ENCODE results near the gene JADE3.
"Not testable (repeated sequence)": the region's sequence is repeated elsewhere in the genome, so short reads cannot be mapped to it uniquely, and the experiment has no call there.

The JADE3 gene

DNA sequence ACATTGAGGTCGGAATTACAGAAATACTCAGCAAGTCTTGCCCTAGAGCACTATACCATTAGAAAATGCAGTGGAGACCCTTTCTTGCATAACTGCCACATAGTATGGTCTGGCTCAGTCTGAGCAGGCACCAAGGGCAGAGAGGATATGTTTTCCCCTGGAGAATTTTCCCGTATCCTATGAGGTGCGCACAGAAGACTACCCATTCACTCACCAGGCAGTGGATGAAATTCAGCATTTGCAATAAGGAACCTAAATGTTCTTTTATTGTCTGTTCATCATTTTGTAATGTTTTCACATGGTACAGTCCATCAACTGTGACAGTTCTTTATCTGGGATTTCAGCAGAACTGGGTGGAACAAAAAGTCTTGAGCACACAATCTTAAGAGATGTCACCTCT is 15.5 kb downstream of the JADE3 start:
- no peaks in the 10 kb centered on the region for H3K9me3 ChIP-seq (ENCODE audit: control insufficient read depth in 1 of 2, low read length in 2 of 2)
- H3K4me3 ChIP-seq (ENCODE audit: low read depth in 1 of 2, low read length in 2 of 2), result no peak overlapping the region
- H3K27me3 ChIP-seq (ENCODE audit: control insufficient read depth in 1 of 2, insufficient read depth in 2 of 2, low read length in 2 of 2), result no peaks in the 10 kb centered on the region
- no peaks in the 10 kb centered on the region for H3K4me1 ChIP-seq (ENCODE audit: control insufficient read depth in 1 of 2, insufficient read depth in 2 of 2, low read length in 2 of 2)
- no peak overlapping the region for H3K9ac ChIP-seq (ENCODE audit: low read depth in 1 of 2, low read length in 2 of 2)
- H3K36me3 ChIP-seq (ENCODE audit: control insufficient read depth in 1 of 2, insufficient read depth in 2 of 2, low read length in 2 of 2), result no peaks in the 10 kb centered on the region
- H3K27ac ChIP-seq (ENCODE audit: low read depth, low read length), result no peak overlapping the region

DNA sequence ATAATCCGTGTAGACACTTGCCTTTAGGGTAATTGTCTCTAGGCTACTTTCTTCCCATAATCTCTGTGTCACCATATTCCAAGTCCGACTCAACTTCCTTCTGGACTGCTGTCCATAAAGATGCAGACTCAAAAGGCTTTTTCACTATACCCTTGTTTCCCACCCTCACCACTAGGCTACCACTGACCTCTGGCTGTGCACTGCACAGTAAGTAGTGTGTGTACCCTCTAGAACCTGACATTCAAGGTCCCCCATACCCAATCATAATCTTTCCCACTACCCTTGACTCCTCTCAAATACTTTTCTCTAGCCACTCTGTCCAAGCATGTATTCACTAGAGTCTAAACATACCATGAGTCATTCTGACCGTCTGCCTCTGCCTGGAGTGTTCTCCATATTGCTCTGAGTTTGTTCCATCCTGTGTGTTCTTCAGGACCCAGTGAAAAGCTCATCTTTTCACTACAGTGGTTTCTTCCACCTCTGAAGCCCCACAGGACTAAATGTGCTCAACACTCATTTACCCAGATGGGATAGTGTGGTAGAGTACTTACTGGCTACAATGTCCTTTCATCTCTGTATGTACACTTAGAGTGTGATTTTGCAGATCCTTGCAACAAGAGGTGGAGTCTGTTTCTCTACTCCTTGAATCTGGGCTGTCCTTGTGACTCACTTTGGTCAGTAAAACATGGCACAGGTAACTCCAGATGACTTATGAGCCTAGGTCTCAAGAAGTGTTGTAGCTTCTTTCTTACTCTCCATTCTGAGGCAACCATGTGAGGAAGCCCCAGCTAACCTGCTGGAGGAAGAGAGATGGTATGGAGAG is 17.4 kb downstream of the JADE3 start:
- no peaks in the 10 kb centered on the region for H3K36me3 ChIP-seq (ENCODE audit: control insufficient read depth in 1 of 2, insufficient read depth in 2 of 2, low read length in 2 of 2)
- H3K4me1 ChIP-seq (ENCODE audit: control insufficient read depth in 1 of 2, insufficient read depth in 2 of 2, low read length in 2 of 2), result no peaks in the 10 kb centered on the region
- H3K27me3 ChIP-seq (ENCODE audit: control insufficient read depth in 1 of 2, insufficient read depth in 2 of 2, low read length in 2 of 2), result no peaks in the 10 kb centered on the region
- no peaks in the 10 kb centered on the region for H3K9me3 ChIP-seq (ENCODE audit: control insufficient read depth in 1 of 2, low read length in 2 of 2)
- H3K4me3 ChIP-seq (ENCODE audit: low read depth in 1 of 2, low read length in 2 of 2), result no peak overlapping the region
- no peak overlapping the region for H3K27ac ChIP-seq (ENCODE audit: low read depth, low read length)
- no peak overlapping the region for H3K9ac ChIP-seq (ENCODE audit: low read depth in 1 of 2, low read length in 2 of 2)

DNA sequence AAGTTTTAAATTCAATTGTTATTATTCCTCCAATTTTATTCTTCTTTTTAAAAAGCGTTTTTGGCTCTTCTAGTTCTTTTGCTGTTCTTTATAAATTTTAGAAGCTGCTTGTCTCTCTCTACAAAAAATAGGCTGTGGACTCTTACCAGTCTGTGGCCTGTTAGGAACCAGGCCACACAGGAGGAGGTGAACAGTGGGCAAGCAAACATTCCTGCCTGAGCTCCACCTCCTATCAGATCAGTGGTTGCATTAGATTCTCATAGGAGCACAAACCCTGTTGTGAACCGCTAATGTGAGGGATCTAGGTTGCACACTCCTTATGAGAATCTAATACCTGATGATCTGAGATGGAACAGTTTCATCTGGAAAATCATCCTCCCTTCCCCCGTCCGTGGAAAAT is 23.1 kb downstream of the JADE3 start:
- no peaks in the 10 kb centered on the region for H3K4me1 ChIP-seq (ENCODE audit: control insufficient read depth in 1 of 2, insufficient read depth in 2 of 2, low read length in 2 of 2)
- no peaks in the 10 kb centered on the region for H3K36me3 ChIP-seq (ENCODE audit: control insufficient read depth in 1 of 2, insufficient read depth in 2 of 2, low read length in 2 of 2)
- H3K27me3 ChIP-seq (ENCODE audit: control insufficient read depth in 1 of 2, insufficient read depth in 2 of 2, low read length in 2 of 2), result no peaks in the 10 kb centered on the region
- H3K4me3 ChIP-seq (ENCODE audit: low read depth in 1 of 2, low read length in 2 of 2), result no peak overlapping the region
- no peak overlapping the region for H3K9ac ChIP-seq (ENCODE audit: low read depth in 1 of 2, low read length in 2 of 2)
- no peaks in the 10 kb centered on the region for H3K9me3 ChIP-seq (ENCODE audit: control insufficient read depth in 1 of 2, low read length in 2 of 2)
- H3K27ac ChIP-seq (ENCODE audit: low read depth, low read length), result no peak overlapping the region

DNA sequence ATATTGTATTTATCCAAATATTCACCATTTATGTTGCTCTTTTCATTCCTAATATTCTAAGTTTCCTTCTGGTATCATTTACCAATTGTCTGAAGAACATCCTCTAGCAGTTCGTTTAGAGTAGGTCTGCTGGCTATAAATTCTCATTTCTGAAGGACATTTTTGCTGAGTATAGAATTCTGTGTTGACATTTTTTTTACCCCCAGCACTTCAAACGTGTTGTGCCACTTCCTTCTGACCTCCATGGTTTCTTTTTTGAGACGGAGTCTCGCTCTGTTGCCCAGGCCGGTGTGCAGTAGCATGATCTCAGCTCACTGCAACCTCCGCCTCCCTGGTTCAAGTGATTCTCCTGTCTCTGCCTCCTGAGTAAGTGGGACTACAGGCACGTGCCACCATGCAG is 26.4 kb downstream of the JADE3 start:
- H3K4me1 ChIP-seq (ENCODE audit: control insufficient read depth in 1 of 2, insufficient read depth in 2 of 2, low read length in 2 of 2), result no peaks in the 10 kb centered on the region
- H3K36me3 ChIP-seq (ENCODE audit: control insufficient read depth in 1 of 2, insufficient read depth in 2 of 2, low read length in 2 of 2), result no peaks in the 10 kb centered on the region
- H3K9ac ChIP-seq (ENCODE audit: low read depth in 1 of 2, low read length in 2 of 2), result no peak overlapping the region
- H3K27me3 ChIP-seq (ENCODE audit: control insufficient read depth in 1 of 2, insufficient read depth in 2 of 2, low read length in 2 of 2), result no peaks in the 10 kb centered on the region
- H3K4me3 ChIP-seq (ENCODE audit: low read depth in 1 of 2, low read length in 2 of 2), result no peak overlapping the region
- H3K27ac ChIP-seq (ENCODE audit: low read depth, low read length), result no peak overlapping the region
- no peaks in the 10 kb centered on the region for H3K9me3 ChIP-seq (ENCODE audit: control insufficient read depth in 1 of 2, low read length in 2 of 2)

DNA sequence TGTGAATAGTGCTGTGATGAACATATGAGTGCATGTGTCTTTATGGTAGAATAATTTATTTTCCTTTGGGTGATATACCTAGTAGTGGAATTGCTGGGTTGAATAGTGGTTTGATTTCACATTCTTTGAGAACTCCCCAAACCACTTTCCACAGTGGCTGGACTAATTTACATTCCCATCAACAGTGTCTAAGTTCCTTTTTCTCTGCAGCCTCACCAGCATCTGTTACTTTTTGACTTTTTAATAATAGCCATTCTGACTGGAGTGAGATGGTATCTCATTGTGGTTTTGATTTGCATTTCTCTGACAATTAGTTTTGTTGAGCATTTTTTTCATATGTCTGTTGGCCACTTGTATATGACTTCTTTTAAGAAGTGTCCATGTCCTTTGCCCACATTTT is 29.1 kb downstream of the JADE3 start:
- Histone ChIP-seq H3K36me3 (ENCODE audit: control insufficient read depth in 1 of 2, insufficient read depth in 2 of 2, low read length in 2 of 2) (no peaks in the 10 kb centered on the region), H3K9ac (ENCODE audit: low read depth in 1 of 2, low read length in 2 of 2) (no peak overlapping the region), H3K27ac (ENCODE audit: low read depth, low read length) (no peak overlapping the region), H3K27me3 (ENCODE audit: control insufficient read depth in 1 of 2, insufficient read depth in 2 of 2, low read length in 2 of 2) (no peaks in the 10 kb centered on the region), H3K4me1 (ENCODE audit: control insufficient read depth in 1 of 2, insufficient read depth in 2 of 2, low read length in 2 of 2) (no peaks in the 10 kb centered on the region), H3K9me3 (ENCODE audit: control insufficient read depth in 1 of 2, low read length in 2 of 2) (no peaks in the 10 kb centered on the region), H3K4me3 (ENCODE audit: low read depth in 1 of 2, low read length in 2 of 2) (no peak overlapping the region)

DNA sequence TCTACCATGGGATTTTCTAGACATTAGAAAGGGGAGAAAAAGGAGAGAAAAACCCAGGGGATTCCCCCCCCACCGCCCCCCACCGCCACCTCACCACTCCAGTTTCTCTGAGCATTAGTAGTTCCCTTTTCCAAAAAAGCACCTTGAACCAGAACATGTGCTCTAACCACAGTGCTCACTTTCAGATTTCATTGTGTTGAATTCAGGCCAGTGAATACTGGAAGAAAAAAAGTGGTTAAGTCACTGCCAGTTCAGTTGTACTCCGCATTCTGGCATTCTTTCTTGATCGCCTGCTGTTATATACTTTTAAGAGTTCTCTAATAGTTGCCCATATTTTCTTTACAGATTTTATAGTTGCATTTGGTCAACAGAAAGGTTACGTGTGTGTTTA is 40.9 kb downstream of the JADE3 start:
- Histone ChIP-seq H3K27me3 (ENCODE audit: control insufficient read depth in 1 of 2, insufficient read depth in 2 of 2, low read length in 2 of 2) (no peaks in the 10 kb centered on the region), H3K9ac (ENCODE audit: low read depth in 1 of 2, low read length in 2 of 2) (no peak overlapping the region), H3K4me3 (ENCODE audit: low read depth in 1 of 2, low read length in 2 of 2) (no peak overlapping the region), H3K9me3 (ENCODE audit: control insufficient read depth in 1 of 2, low read length in 2 of 2) (no peaks in the 10 kb centered on the region), H3K4me1 (ENCODE audit: control insufficient read depth in 1 of 2, insufficient read depth in 2 of 2, low read length in 2 of 2) (peaks cover 0 to 5% of the 10 kb centered on the region in 2 donors), H3K27ac (ENCODE audit: low read depth, low read length) (no peak overlapping the region), H3K36me3 (ENCODE audit: control insufficient read depth in 1 of 2, insufficient read depth in 2 of 2, low read length in 2 of 2) (no peaks in the 10 kb centered on the region)

DNA sequence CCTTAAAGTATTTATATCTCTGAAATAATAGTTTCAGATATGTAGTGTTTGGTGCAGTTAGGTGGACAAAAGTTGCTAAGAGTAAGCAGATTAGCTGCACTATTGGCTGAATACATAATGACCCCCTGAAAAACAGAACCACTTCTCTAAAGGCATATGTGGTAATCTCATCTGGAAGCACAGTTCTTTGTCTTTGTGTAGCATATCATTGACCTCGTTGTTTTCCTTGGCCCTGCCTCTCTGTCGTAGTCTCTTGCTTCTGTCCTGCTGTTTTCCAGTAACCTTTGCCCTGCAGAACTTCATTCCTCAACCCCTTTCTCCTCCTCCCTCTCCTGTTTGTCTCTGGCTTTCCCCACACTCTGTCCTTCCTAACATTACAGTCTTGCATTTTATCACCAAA is 41.4 kb downstream of the JADE3 start:
- Histone ChIP-seq H3K4me3 (ENCODE audit: low read depth in 1 of 2, low read length in 2 of 2) (no peak overlapping the region), H3K9me3 (ENCODE audit: control insufficient read depth in 1 of 2, low read length in 2 of 2) (no peaks in the 10 kb centered on the region), H3K27ac (ENCODE audit: low read depth, low read length) (no peak overlapping the region), H3K27me3 (ENCODE audit: control insufficient read depth in 1 of 2, insufficient read depth in 2 of 2, low read length in 2 of 2) (no peaks in the 10 kb centered on the region), H3K4me1 (ENCODE audit: control insufficient read depth in 1 of 2, insufficient read depth in 2 of 2, low read length in 2 of 2) (peaks cover 0 to 5% of the 10 kb centered on the region in 2 donors), H3K9ac (ENCODE audit: low read depth in 1 of 2, low read length in 2 of 2) (no peak overlapping the region), H3K36me3 (ENCODE audit: control insufficient read depth in 1 of 2, insufficient read depth in 2 of 2, low read length in 2 of 2) (no peaks in the 10 kb centered on the region)

DNA sequence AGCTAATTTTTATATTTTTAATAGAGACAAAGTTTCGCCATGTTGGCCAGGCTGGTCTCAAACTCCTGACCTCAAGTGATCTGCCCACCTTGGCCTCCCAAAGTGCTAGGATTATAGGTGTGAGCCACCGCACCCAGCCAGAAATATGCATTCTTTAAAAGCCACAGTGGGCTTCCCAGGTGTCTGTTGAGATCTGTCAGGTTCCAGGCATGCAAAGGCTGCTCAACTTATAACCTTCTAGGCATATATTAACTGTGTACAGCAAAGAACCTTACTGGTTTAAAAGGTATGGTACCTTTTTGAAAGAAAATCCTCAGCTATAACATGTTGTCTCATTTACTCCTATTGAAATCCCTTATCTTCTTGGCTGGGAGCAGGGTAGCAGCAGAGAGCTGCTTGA is 42.5 kb downstream of the JADE3 start:
- no peaks in the 10 kb centered on the region for H3K9me3 ChIP-seq (ENCODE audit: control insufficient read depth in 1 of 2, low read length in 2 of 2)
- no peak overlapping the region for H3K9ac ChIP-seq (ENCODE audit: low read depth in 1 of 2, low read length in 2 of 2)
- H3K27ac ChIP-seq (ENCODE audit: low read depth, low read length), result no peak overlapping the region
- no peaks in the 10 kb centered on the region for H3K27me3 ChIP-seq (ENCODE audit: control insufficient read depth in 1 of 2, insufficient read depth in 2 of 2, low read length in 2 of 2)
- no peaks in the 10 kb centered on the region for H3K36me3 ChIP-seq (ENCODE audit: control insufficient read depth in 1 of 2, insufficient read depth in 2 of 2, low read length in 2 of 2)
- peaks cover 0 to 5% of the 10 kb centered on the region in 2 donors for H3K4me1 ChIP-seq (ENCODE audit: control insufficient read depth in 1 of 2, insufficient read depth in 2 of 2, low read length in 2 of 2)
- no peak overlapping the region for H3K4me3 ChIP-seq (ENCODE audit: low read depth in 1 of 2, low read length in 2 of 2)

DNA sequence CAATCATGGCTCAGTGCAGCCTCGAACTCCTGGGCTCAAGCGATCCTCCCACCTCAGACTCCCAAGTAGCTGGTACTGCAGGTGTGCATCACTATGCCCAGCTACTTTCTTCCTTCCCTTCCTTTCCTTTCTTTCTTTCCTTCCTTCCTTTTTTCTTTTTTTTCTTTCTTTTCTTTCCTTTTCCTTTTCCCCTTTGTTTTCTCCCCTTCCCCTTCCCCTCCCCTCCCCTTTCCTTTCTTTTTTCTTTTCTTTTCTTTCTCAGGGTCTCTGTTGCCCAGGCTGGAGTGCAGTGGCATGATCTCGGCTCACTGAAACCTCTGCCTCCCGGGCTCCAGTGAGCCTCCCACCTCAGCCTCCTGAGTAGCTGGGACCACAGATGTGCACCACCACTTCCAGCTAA is 44.4 kb downstream of the JADE3 start:
- not testable (repeated sequence) for H3K27ac ChIP-seq (ENCODE audit: low read depth, low read length); H3K4me1 ChIP-seq (ENCODE audit: control insufficient read depth in 1 of 2, insufficient read depth in 2 of 2, low read length in 2 of 2); H3K9me3 ChIP-seq (ENCODE audit: control insufficient read depth in 1 of 2, low read length in 2 of 2); H3K4me3 ChIP-seq (ENCODE audit: low read depth in 1 of 2, low read length in 2 of 2); H3K9ac ChIP-seq (ENCODE audit: low read depth in 1 of 2, low read length in 2 of 2); H3K27me3 ChIP-seq (ENCODE audit: control insufficient read depth in 1 of 2, insufficient read depth in 2 of 2, low read length in 2 of 2); H3K36me3 ChIP-seq (ENCODE audit: control insufficient read depth in 1 of 2, insufficient read depth in 2 of 2, low read length in 2 of 2)

DNA sequence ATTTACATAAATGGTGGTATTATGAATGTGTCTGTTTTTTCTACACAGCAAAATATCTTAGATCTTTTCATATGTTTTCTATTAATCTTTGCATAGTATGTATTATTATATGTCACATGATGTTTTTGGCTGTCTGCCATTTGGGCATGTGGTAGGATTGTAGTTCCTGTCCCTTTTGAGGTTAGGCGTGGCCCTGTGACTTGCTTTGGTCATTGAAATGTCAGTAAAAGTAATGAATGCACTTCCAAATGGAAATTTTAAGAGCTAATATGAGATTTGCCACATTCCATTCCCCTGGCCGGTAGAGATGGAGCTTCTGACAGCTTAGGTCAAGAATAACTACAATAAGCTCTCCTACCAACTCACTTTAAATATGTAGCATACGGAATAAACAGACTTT is 45.1 kb downstream of the JADE3 start:
- no peaks in the 10 kb centered on the region for H3K9me3 ChIP-seq (ENCODE audit: control insufficient read depth in 1 of 2, low read length in 2 of 2)
- H3K9ac ChIP-seq (ENCODE audit: low read depth in 1 of 2, low read length in 2 of 2), result no peak overlapping the region
- H3K4me1 ChIP-seq (ENCODE audit: control insufficient read depth in 1 of 2, insufficient read depth in 2 of 2, low read length in 2 of 2), result peaks cover 0 to 5% of the 10 kb centered on the region in 2 donors
- H3K27ac ChIP-seq (ENCODE audit: low read depth, low read length), result no peak overlapping the region
- H3K27me3 ChIP-seq (ENCODE audit: control insufficient read depth in 1 of 2, insufficient read depth in 2 of 2, low read length in 2 of 2), result no peaks in the 10 kb centered on the region
- H3K4me3 ChIP-seq (ENCODE audit: low read depth in 1 of 2, low read length in 2 of 2), result no peak overlapping the region
- no peaks in the 10 kb centered on the region for H3K36me3 ChIP-seq (ENCODE audit: control insufficient read depth in 1 of 2, insufficient read depth in 2 of 2, low read length in 2 of 2)

Data from duodenal mucosa (tissue), 2 donors.